ENCODE results near the gene CKB.

Gene CKB

DNA sequence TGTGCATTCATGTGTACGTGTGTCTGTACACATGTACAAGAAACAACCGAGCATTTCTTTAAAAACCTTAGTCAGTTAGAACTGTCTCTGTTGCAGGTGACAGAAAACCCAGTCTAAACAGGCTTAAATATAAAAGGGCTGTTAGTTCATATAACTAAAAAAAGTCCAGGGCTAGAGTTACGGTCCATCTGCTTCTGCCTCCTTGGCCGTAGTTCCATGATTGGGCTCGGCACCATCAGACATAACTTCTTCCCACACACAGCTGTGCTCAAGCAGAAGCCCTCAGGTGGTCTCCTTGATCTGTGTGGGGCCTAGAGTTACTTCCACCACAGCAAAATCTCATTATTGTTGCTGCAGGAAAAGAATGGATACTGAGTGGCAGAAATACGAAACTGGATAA, 34.6 kb downstream of the CKB start:
- no peaks in the 10 kb centered on the region for H3K79me2 ChIP-seq (ENCODE audit: insufficient read depth, low read length)
- H3F3A ChIP-seq (ENCODE audit: low read depth) = no peaks in the 10 kb centered on the region
- H3K9me2 ChIP-seq (replicated peaks; ENCODE audit: low read depth, low read length) = no peaks in the 10 kb centered on the region
- TF ChIP-seq, protein P1, sequence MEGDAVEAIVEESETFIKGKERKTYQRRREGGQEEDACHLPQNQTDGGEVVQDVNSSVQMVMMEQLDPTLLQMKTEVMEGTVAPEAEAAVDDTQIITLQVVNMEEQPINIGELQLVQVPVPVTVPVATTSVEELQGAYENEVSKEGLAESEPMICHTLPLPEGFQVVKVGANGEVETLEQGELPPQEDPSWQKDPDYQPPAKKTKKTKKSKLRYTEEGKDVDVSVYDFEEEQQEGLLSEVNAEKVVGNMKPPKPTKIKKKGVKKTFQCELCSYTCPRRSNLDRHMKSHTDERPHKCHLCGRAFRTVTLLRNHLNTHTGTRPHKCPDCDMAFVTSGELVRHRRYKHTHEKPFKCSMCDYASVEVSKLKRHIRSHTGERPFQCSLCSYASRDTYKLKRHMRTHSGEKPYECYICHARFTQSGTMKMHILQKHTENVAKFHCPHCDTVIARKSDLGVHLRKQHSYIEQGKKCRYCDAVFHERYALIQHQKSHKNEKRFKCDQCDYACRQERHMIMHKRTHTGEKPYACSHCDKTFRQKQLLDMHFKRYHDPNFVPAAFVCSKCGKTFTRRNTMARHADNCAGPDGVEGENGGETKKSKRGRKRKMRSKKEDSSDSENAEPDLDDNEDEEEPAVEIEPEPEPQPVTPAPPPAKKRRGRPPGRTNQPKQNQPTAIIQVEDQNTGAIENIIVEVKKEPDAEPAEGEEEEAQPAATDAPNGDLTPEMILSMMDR (conservative IDR thresholded peaks at IDR 0.05; ENCODE audit: low read length) = no peak
- no peak for TF ChIP-seq EZH2phosphoT487 (IDR thresholded peaks at IDR 0.05; ENCODE audit: borderline replicate concordance)
- H3K27me3 ChIP-seq (ENCODE audit: insufficient read depth, low read length, poor library complexity, severe bottlenecking) = no peaks in the 10 kb centered on the region
- H3K9me3 ChIP-seq (ENCODE audit: insufficient read depth, low read depth, low read length) = no peaks in the 10 kb centered on the region
- no peak overlapping the region for H3K9ac ChIP-seq (ENCODE audit: low read depth, low read length, poor library complexity, severe bottlenecking)
- peaks cover 53% of the 10 kb centered on the region for H3K36me3 ChIP-seq (ENCODE audit: insufficient read depth, low read length)
- no peak overlapping the region for H2AFZ ChIP-seq (ENCODE audit: low read length)
- H3K4me2 ChIP-seq (ENCODE audit: low read depth, low read length, poor library complexity, severe bottlenecking) = no peak overlapping the region
- no peaks in the 10 kb centered on the region for H3K4me1 ChIP-seq (ENCODE audit: insufficient read depth, low read length, poor library complexity, severe bottlenecking)
- no peaks in the 10 kb centered on the region for H4K20me1 ChIP-seq (ENCODE audit: insufficient read depth, low read length, poor library complexity, severe bottlenecking)
- no peak overlapping the region for H3K4me3 ChIP-seq (ENCODE audit: low read length, poor library complexity, severe bottlenecking)

DNA sequence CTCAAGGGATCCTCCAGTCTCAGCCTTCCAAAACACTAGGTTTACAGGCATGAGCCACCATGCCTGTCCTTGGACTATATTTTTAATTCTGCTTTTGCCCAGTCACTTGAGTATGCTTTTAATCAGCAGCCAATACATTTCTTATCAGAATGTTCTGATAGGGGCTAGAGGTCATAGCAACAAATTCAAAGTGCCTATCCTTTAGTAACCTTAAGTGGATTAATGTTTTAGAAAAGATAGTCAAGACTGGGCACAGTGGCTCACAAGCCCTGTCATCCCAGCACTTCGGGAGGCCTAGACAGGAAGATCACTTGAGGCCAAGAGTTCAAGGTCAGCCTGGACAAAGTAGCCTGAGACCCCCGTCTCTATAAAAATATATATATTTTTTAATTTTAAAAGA, 37.1 kb downstream of the CKB start:
- no peak for TF ChIP-seq EZH2phosphoT487 (IDR thresholded peaks at IDR 0.05; ENCODE audit: borderline replicate concordance)
- TF ChIP-seq, protein P1 (conservative IDR thresholded peaks at IDR 0.05; ENCODE audit: low read length) = no peak
- H3K9ac ChIP-seq (ENCODE audit: low read depth, low read length, poor library complexity, severe bottlenecking) = no peak overlapping the region
- no peaks in the 10 kb centered on the region for H3K27me3 ChIP-seq (ENCODE audit: insufficient read depth, low read length, poor library complexity, severe bottlenecking)
- H3K4me2 ChIP-seq (ENCODE audit: low read depth, low read length, poor library complexity, severe bottlenecking) = no peak overlapping the region
- no peaks in the 10 kb centered on the region for H3K9me3 ChIP-seq (ENCODE audit: insufficient read depth, low read depth, low read length)
- no peak overlapping the region for H2AFZ ChIP-seq (ENCODE audit: low read length)
- no peaks in the 10 kb centered on the region for H4K20me1 ChIP-seq (ENCODE audit: insufficient read depth, low read length, poor library complexity, severe bottlenecking)
- no peaks in the 10 kb centered on the region for H3F3A ChIP-seq (ENCODE audit: low read depth)
- peaks cover 10% of the 10 kb centered on the region for H3K4me1 ChIP-seq (ENCODE audit: insufficient read depth, low read length, poor library complexity, severe bottlenecking)
- peaks cover 43% of the 10 kb centered on the region for H3K36me3 ChIP-seq (ENCODE audit: insufficient read depth, low read length)
- H3K9me2 ChIP-seq (replicated peaks; ENCODE audit: low read depth, low read length) = no peaks in the 10 kb centered on the region
- no peaks in the 10 kb centered on the region for H3K79me2 ChIP-seq (ENCODE audit: insufficient read depth, low read length)
- H3K4me3 ChIP-seq (ENCODE audit: low read length, poor library complexity, severe bottlenecking) = no peak overlapping the region

DNA sequence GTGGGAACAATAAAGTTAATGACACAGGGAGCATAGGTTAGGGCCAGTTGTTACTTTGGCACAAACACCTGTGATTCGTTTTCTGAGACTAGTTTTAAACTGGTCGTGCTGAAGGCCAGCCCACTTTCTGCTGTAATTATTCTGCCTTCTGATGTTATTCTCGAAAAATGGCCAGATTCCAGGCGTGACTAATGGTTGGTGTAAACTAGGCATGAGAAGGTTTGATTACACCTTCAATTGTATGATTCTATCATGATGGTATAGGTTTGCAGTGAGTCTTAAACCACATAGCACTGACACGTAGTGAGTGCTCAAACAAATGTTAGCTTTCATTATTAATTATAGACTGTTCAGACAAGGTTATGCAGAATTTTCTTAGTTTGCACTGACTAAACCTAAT, 39.0 kb downstream of the CKB start:
- no peak overlapping the region for H3K4me2 ChIP-seq (ENCODE audit: low read depth, low read length, poor library complexity, severe bottlenecking)
- TF ChIP-seq EZH2phosphoT487 (IDR thresholded peaks at IDR 0.05; ENCODE audit: borderline replicate concordance) = no peak
- TF ChIP-seq, protein P1 (conservative IDR thresholded peaks at IDR 0.05; ENCODE audit: low read length) = no peak
- H3F3A ChIP-seq (ENCODE audit: low read depth) = no peaks in the 10 kb centered on the region
- no peak overlapping the region for H3K9ac ChIP-seq (ENCODE audit: low read depth, low read length, poor library complexity, severe bottlenecking)
- H3K9me3 ChIP-seq (ENCODE audit: insufficient read depth, low read depth, low read length) = no peaks in the 10 kb centered on the region
- no peaks in the 10 kb centered on the region for H3K9me2 ChIP-seq (replicated peaks; ENCODE audit: low read depth, low read length)
- no peaks in the 10 kb centered on the region for H3K27me3 ChIP-seq (ENCODE audit: insufficient read depth, low read length, poor library complexity, severe bottlenecking)
- no peaks in the 10 kb centered on the region for H3K79me2 ChIP-seq (ENCODE audit: insufficient read depth, low read length)
- H3K4me1 ChIP-seq (ENCODE audit: insufficient read depth, low read length, poor library complexity, severe bottlenecking) = peaks cover 17% of the 10 kb centered on the region
- no peaks in the 10 kb centered on the region for H4K20me1 ChIP-seq (ENCODE audit: insufficient read depth, low read length, poor library complexity, severe bottlenecking)
- H2AFZ ChIP-seq (ENCODE audit: low read length) = no peak overlapping the region
- no peak overlapping the region for H3K4me3 ChIP-seq (ENCODE audit: low read length, poor library complexity, severe bottlenecking)
- H3K36me3 ChIP-seq (ENCODE audit: insufficient read depth, low read length) = peaks cover 31% of the 10 kb centered on the region

Data from Loucy (cell line).